Measurements from ENCODE around the gene BRMS1L.

- no peak for TF ChIP-seq CTCF (conservative IDR thresholded peaks at IDR 0.05; ENCODE audit: low read length)
- TF ChIP-seq EZH2phosphoT487 (IDR thresholded peaks at IDR 0.05; ENCODE audit: borderline replicate concordance): no peak
Measured at GRCh38 chr14:35890308-35890707, 64.2 kb downstream of the BRMS1L start.

Data from Loucy (cell line).